Neutrophil (primary cell): ENCODE measurements around the gene LIMS2.

Experiments
- H3K27ac ChIP-seq: fragments of 200-600 bp; sonication (generic); 2 replicates; pipeline ENCODE4 v1.5.1; 2016; ENCODE audit warnings: mild to moderate bottlenecking, moderate library complexity
- H3K27me3 ChIP-seq: fragments of 200-600 bp; sonication (generic); 2 replicates; pipeline ENCODE4 v1.6.0; 2016; ENCODE audit warnings: mild to moderate bottlenecking
- H3K36me3 ChIP-seq: fragments of 200-600 bp; sonication (generic); 2 replicates; pipeline ENCODE4 v1.5.1; 2017
- H3K4me1 ChIP-seq, 2 experiments: fragments of 200-600 bp in 1 of 2; sonication (generic) in 1 of 2; 1 replicate in 1 of 2; 2 replicates in 1 of 2; pipeline versions ENCODE4 v1.5.1 to v1.6.1; 2013 to 2016; ENCODE audit warnings: low read depth in 1 of 2, low read length in 1 of 2, mild to moderate bottlenecking in 1 of 2, moderate library complexity in 1 of 2; ENCODE audit not compliant: control insufficient read depth in 1 of 2, insufficient read depth in 1 of 2
- H3K4me3 ChIP-seq, 2 experiments: fragments of 200-600 bp in 1 of 2; sonication (generic) in 1 of 2; 1 replicate in 1 of 2; 2 replicates in 1 of 2; pipeline ENCODE4 v1.5.1; 2013 to 2016; ENCODE audit warnings: low read depth in 1 of 2, low read length in 1 of 2, mild to moderate bottlenecking in 1 of 2, moderate library complexity in 1 of 2
- H3K9me3 ChIP-seq: fragments of 200-600 bp; sonication (generic); 2 replicates; pipeline ENCODE4 v1.5.1; 2016
- TF ChIP-seq, protein P1 (sequence below): fragments of 200-600 bp; sonication (generic); IDR thresholded peaks from 2 replicates; pipeline ENCODE4 v1.5.1; 2016; ENCODE audit warnings: antibody characterized with exemption

Gene LIMS2

DNA sequence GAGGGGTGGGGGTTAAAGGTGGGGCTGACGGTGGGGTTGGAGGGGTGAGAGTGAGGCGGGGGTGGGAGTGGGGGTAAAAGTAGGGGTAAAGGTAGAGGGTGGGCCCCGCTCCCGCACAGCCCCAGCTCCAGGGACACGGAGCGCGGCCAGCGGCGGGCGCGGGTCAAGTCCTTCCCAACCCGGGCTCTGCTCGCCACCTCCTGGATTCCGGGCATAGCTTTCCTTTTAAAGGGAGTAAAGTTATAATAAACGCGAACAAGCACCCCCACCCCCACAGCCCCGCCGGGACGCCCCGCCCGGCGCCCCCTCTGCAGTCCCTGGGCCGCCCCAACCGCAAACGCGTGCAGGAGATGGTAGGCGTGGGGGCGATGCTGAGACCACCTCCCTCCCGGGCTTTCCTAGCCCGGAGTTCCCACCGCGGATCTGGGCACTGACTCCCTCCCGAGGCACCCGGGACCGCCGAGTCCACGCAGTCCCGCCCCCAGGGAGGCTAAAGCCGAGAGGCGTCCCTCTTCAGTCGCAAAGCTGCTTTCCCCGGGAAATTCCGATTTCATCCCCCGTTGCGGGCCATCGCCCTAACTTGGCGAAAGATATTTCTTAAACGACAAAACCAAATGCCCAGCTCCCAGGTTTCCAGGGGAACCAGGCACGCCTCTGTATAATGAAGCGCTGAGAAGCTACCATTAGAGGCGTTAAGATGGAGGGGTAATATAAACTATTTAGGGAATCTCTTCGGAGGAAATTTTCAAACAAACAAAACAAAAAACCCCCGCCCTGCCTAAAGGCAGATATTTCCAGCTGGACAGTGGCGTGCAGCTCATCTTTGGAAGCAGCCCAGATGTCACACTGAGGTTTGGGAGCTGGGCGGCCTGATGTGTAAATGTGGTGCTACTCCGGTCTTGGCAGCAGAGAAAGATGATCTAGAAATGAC is at the start of gene LIMS2:
TSS of gene LIMS2 (minus strand) at position 200 of the 931 bp plus-strand sequence. CDS start 506 bp downstream, outside the sequence.
- Histone ChIP-seq H3K27ac (no peak within 1 kb of the TSS), H3K4me3 (no peak within 1 kb of the TSS), H3K4me1 (peaks cover 0 to 10% of the 10 kb centered on the region in 2 experiments), H3K36me3 (no peaks in the 10 kb centered on the region), H3K27me3 (peaks cover 100% of the 10 kb centered on the region), H3K9me3 (no peaks in the 10 kb centered on the region)
- TF ChIP-seq, protein P1, sequence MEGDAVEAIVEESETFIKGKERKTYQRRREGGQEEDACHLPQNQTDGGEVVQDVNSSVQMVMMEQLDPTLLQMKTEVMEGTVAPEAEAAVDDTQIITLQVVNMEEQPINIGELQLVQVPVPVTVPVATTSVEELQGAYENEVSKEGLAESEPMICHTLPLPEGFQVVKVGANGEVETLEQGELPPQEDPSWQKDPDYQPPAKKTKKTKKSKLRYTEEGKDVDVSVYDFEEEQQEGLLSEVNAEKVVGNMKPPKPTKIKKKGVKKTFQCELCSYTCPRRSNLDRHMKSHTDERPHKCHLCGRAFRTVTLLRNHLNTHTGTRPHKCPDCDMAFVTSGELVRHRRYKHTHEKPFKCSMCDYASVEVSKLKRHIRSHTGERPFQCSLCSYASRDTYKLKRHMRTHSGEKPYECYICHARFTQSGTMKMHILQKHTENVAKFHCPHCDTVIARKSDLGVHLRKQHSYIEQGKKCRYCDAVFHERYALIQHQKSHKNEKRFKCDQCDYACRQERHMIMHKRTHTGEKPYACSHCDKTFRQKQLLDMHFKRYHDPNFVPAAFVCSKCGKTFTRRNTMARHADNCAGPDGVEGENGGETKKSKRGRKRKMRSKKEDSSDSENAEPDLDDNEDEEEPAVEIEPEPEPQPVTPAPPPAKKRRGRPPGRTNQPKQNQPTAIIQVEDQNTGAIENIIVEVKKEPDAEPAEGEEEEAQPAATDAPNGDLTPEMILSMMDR = no peak

DNA sequence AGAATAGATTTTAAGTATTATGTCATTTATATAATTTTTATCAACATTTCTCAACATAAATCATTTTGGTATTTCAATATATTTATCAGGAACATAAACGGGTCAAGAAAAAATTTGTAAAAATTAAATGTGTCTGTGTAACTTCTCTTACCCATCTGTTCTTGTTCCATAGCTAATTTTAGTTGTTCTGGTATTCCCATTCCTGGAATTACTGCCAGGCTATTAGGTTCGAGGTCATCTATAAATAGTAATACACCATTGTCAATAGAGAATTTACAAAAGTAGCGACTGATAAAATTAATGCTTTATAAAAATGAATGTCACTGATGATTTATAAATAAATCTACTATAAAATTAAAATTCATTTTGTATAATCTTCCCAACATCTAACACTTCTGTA is 47.5 kb upstream of the LIMS2 start:
- TF ChIP-seq, protein P1 = no peak
- Histone ChIP-seq H3K4me3 (no peak overlapping the region), H3K9me3 (no peaks in the 10 kb centered on the region), H3K27me3 (no peaks in the 10 kb centered on the region), H3K4me1 (no peaks in the 10 kb centered on the region), H3K27ac (no peak overlapping the region), H3K36me3 (peaks cover 70% of the 10 kb centered on the region)

GRCh38 chr2:127721978-127722355 is 46.6 kb upstream of the LIMS2 start:
- no peaks in the 10 kb centered on the region for H3K4me1 ChIP-seq
- H3K27ac ChIP-seq = no peak overlapping the region
- peaks cover 76% of the 10 kb centered on the region for H3K36me3 ChIP-seq
- H3K9me3 ChIP-seq = no peaks in the 10 kb centered on the region
- no peaks in the 10 kb centered on the region for H3K27me3 ChIP-seq
- H3K4me3 ChIP-seq = no peak overlapping the region
- TF ChIP-seq, protein P1 = no peak

- Histone ChIP-seq H3K4me1 (no peaks in the 10 kb centered on the region), H3K9me3 (no peaks in the 10 kb centered on the region), H3K27me3 (no peaks in the 10 kb centered on the region), H3K4me3 (no peak overlapping the region), H3K27ac (no peak overlapping the region), H3K36me3 (peaks cover 81% of the 10 kb centered on the region)
- TF ChIP-seq, protein P1 = no peak
These were observed 46.1 kb upstream of the LIMS2 start for GRCh38 chr2:127721311-127721977.

DNA sequence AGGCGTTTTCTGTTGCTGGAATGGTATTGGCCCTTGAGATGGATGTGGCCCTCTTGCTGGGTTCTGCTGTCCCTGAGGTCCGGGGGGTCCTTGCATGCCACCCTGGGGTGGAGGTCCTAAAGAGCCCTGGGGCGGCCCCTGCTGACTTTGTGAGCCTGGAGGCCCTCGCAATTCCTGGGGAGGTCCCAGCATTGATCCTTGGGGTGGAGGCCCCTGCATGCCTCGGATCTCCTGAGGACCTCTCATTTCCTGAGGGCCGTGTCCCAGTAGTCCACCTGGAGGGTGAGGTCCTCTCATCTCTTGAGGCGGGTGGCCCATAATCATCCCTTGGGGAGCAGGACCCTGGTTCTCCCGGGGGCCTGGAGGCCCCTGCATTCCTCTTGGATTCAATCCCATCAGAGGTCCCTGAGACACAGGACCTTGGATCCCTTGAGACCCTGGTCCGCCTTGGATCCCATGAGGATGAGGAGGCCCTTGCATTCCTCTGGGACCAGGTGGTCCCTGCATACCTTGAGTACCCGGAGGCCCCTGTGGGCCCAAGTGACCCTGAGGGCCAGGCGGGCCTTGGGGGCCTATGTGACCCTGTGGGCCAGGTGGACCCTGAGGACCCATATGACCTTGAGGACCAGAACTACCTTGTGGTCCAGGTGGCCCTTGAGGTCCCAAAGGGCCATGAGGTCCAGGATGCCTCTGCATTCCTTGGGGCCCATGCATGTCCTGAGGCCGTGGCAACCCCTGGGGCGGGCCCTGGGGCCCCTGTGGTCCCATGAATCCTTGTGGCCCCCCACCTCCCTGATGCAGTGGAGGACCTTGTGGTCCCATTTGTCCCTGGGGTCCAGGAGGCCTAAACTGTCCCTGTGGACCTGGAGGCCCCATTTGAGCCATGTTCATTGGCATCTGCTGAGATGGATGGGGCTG is 44.2 kb upstream of the LIMS2 start:
- H3K27me3 ChIP-seq = no peaks in the 10 kb centered on the region
- TF ChIP-seq, protein P1 = no peak
- no peak overlapping the region for H3K27ac ChIP-seq
- no peak overlapping the region for H3K4me3 ChIP-seq
- H3K36me3 ChIP-seq = peaks cover 87% of the 10 kb centered on the region
- H3K9me3 ChIP-seq = no peaks in the 10 kb centered on the region
- no peaks in the 10 kb centered on the region for H3K4me1 ChIP-seq
